Measurements from ENCODE around the gene PPP2R2D. TPM values are rescaled to one million over a fixed set of nuclear protein-coding genes. Genes with fewer than 3 reads are reported as not detected.

Gene PPP2R2D
- total RNA-seq: 19.9 and 23.7 TPM in 2 replicates

GRCh38 chr10:131900350-131901152 lies at the start of gene PPP2R2D:
Gene PPP2R2D (plus strand): TSS chr10:131901008. CDS start chr10:131901149, 141 bp downstream.

DNA sequence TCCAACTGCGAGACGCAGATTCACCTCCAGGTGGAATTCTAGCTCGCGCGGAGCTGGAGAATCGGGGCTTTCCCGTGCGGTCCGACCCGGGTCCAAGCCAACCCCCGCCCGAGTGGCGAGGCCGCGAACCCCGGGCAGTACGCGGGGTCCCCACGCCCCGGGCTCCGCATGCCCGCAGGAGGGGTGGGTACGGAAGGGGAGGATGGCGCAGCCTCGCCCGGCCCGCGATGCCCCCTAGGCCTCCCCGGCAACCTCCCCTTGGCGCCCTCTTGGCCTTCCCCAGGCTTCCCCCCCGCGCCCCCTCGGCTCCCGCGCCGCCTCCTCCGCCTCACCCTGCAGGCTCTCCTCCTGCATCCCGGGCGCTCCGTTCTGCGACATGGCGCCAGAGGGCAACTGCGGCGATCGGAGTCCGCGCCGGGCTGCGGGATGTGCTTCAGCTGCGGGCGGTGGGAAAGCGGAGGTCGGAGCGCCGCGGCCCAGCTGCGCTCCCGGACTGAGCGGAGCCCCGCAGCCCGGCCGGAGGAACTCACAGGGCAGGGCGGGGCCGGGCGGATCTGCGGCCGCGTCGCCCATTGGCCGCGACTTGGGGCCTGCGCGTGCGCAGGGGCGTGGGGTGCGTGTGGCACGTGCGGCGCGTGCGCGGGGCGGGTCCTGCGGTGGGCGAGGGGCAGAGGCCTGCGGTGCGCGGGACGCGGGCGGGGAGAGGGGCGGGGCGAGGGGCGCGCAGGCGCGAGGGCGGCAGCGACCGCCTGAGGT lies 80.8 kb downstream of the PPP2R2D start, which contains the start of gene BNIP3:
Gene BNIP3, minus strand, starts transcription at position 495 of the 756 bp plus-strand sequence. Its CDS starts 117 bp downstream, at position 378.

Other genes with a start within 250 kb of the PPP2R2D start
- 31.5 and 41.1 TPM in 2 replicates for gene BNIP3, start 80.9 kb downstream of the PPP2R2D start, total RNA-seq
- 0.16 and 0.26 TPM in 2 replicates for gene JAKMIP3, start 164.9 kb downstream of the PPP2R2D start, total RNA-seq